Erythroblast (primary cell): Measurements from ENCODE around the gene BCAN.

ENCODE experiments used
- GATA1 ChIP-seq: IDR thresholded peaks from 2 replicates; pipeline ENCODE4 v1.6.1; 2011; ENCODE audit warnings: low read depth, mild to moderate bottlenecking, control low read depth, low read length, moderate library complexity
- POLR2A ChIP-seq: IDR thresholded peaks from 2 replicates; pipeline ENCODE4 v1.6.1; 2011; ENCODE audit warnings: mild to moderate bottlenecking, low read length

DNA sequence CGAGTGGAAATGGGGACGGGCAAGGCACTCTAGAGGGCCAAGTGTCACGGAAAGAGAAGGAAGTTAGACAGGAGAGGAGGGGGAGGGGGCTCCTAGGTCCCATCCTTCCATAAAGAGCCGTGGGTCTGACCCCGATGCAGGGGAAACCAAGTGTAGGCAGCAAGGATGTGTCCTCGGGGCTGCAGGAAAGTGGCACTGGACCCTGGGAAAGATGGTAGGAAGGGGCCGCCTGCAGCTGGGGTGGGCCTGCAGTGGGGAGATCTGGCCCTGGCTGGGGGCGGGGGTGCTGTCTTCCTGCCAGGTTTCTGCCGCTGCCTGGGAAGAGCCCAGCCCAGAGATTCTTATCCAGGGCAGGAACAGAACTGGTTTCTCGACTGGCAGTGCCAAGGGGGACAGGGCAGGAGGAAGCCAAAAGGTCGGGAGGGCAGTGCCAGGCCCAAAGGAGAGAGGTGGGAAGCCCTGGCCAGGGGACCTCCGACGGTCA is 50.6 kb downstream of the BCAN start:
- no peak for TF ChIP-seq POLR2A
- TF ChIP-seq GATA1, result no peak
